ENCODE measurements around the gene ANAPC10.
"Not testable (repeated sequence)": the region's sequence is repeated elsewhere in the genome, so short reads cannot be mapped to it uniquely, and the experiment has no call there.

Gene ANAPC10

DNA sequence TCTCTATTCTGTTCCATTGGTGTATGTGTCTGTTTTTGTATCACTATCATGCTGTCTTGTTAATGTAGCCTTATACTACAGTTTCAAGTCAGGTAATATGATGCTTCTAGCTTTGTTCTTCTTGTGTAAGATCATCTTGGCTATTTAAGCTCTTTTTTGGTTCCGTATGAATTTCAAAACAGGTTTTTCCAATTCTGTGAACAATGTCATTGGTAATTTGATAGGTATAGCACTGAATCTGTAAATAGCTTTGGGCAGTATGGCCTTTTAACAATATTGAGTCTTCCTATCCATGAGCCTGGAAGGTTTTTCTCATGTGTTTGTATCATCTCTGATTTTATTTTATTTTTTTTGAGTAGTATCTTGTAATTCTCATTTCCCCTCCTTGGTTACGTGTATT is 94.3 kb downstream of the ANAPC10 start:
- DNase-seq (ENCODE audit: low read depth, low spot score), result no peak

DNA sequence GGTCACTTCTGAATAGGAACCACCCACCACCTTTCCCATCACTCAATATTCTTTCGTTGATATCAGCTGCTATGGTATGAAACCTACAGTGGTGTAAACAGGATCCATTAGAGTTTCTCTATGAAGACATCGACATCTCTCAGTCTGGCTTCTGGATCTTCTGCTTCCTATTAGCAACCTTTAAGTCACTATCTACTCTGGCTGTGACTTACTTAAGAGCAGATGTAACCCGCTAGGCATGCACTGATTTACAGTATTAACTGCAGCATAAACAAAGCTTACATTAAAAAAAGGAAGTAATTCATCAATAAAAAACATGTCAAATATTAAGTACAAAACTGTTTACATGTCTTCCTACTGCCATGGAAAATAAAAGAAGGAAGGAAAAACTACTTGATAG is 96.4 kb downstream of the ANAPC10 start:
- DNase-seq (ENCODE audit: low read depth, low spot score), result no peak

DNA sequence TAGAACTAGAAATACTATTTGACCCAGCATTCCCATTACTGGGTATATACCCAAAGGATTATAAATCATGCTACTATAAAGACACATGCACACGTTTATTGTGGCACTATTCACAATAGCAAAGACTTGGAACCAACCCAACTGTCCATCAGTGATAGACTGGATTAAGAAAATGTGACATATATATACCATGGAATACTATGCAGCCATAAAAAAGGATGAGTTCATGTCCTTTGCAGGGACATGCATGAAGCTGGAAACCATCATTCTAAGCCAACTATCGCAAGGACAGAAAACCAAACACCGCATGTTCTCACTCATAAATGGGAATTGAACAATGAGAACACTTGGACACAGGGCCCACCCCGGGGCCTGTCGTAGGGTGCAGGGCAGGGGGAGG is 97.3 kb downstream of the ANAPC10 start:
- DNase-seq (ENCODE audit: low read depth, low spot score), result not testable (repeated sequence)

DNA sequence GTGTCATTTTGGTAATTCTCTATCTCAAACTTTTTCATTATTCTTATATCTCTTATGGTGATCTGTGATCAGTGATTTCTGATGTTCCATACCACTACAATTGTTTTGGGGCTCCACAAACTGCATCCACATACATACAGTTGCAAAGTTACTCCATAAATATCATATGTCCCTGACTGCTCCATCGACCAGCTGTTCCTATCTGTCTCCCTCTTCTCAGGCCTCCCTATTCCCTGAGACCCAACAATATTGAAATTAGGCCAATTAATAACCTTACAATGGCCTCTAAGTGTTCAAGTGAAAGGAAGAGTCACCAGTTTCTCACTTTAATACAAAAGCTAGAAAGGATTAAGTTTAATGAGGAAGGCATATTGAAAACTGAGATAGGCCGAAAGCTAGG is 108.7 kb downstream of the ANAPC10 start:
- DNase-seq (ENCODE audit: low read depth, low spot score), result no peak

DNA sequence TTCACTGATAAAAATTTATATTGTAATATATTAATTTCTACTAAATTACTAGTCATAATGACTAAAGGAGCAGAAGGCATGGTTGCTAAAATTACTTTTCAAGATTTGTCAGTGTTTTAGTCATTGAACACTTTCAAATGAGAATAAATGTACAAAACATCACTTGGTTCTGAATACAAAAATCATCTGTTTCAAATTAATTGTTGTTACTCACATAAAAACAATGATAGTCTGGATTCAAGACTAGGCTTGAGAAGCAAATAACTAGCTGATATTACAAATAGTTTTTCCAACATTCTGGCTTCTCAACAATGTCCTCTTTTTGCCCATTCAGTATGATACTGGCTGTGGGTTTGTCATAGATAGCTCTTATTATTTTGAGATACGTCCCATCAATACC is 112.5 kb downstream of the ANAPC10 start:
- DNase-seq (ENCODE audit: low read depth, low spot score), result no peak

DNA sequence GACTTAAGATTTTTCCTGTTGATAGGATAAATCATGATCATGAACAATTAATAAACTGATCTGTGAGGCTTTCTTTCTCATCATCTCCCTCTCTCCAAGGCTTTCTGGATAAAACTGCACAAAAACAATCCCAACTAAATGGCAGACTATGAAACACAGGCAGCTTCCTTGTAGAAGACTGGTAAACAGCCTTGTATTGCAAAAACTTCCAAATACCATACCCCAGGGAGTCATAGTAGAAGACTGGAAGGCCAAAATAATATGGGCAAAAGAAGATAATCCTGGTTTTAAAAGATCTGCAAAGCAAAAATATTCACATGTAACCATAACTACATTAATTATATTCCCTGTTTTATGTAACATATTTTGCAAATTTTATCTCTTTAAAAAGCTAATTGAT is 113.0 kb downstream of the ANAPC10 start:
- DNase-seq (ENCODE audit: low read depth, low spot score), result no peak

DNA sequence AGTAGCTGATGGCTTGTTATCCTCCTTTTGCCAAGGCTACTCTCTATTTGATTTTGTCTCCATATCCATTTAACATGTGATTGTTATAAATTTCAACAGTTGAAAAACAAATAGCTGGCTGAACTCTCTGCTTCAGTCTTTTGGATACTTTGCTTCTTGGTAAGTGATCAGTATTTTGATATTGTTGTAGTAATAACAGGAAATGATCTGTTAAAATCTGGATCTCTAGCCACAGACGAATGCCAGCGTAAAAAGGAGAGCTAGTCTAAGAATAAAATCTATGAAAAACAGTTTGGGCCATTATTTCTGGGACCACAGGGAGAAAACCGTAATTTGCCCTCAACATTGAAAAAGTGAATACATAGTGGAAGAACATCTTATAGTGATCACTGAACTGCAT is 113.8 kb downstream of the ANAPC10 start:
- no peak for DNase-seq (ENCODE audit: low read depth, low spot score)

DNA sequence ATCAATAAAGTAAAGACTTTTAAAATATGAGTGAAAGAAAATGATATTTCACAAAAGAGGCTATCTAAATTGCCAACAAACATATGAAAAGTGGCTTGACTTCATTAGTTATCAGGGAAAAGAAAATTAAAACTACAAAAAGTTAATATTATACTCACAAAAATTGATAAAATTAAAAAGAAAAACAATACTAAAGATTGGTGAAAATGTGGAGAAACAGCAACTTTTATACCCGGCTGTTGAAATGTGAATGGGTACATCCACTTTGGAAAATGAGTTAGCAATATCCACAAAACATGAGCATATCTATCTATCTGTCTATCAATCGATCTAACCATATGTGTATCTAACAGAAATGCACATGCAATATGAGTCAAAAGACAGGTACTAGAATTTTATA is 122.3 kb downstream of the ANAPC10 start:
- DNase-seq (ENCODE audit: low read depth, low spot score), result no peak

DNA sequence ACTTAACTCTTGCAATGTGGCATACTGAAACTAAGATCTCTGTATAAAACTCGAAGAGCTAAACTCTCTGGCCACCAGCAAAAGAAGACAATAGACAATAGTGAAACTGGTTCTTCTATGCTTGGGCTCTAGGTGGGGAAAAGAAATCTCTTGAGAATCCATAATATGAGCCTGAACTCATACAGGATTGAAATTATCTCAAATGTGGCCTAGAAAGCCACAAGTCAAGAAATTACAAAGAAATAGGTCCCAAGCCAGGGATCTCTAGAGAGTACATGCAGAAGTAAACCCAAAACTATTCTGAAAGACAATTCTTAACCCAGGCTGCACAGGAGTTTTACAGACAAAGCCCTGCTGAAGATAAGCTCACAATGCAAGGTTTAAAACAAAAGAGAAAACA is 127.4 kb downstream of the ANAPC10 start:
- DNase-seq (ENCODE audit: low read depth, low spot score), result no peak

DNA sequence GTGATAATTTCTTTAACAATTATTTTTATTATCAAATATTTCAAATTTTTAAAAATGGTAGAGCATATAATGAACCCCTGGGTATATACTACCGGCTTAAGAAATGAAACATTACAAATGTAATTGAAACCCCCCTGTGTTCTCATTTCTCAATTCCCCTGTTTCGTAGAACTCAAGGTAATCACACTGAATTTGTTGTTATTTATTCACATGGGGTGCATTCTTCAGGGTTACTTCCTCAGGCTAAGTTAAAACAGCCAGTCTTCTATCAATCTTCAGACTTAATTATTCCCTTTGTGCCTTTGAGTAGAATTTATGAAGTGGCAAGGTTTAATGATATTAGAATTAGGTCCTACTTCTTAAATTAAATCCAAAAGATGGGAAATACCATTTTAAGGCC is 128.2 kb downstream of the ANAPC10 start:
- DNase-seq (ENCODE audit: low read depth, low spot score), result no peak

DNA sequence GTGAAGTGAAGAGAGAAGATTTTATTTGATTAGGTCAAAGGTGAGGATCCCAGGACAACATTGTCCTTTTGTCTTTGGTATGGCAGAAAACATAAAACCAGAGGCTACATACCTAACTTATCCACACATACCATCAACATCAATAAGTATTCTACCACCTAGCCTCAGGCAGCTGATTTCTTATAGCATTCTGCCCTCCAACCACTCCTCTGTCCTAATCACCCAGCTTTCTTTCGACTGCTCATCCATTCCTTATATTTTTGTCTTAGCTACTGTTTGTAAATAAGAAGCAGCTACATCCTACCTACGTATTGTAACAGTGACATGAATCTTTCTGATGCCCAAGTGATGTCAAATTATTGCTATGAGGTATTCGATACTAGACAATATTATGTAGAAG is 129.4 kb downstream of the ANAPC10 start:
- DNase-seq (ENCODE audit: low read depth, low spot score), result no peak

DNA sequence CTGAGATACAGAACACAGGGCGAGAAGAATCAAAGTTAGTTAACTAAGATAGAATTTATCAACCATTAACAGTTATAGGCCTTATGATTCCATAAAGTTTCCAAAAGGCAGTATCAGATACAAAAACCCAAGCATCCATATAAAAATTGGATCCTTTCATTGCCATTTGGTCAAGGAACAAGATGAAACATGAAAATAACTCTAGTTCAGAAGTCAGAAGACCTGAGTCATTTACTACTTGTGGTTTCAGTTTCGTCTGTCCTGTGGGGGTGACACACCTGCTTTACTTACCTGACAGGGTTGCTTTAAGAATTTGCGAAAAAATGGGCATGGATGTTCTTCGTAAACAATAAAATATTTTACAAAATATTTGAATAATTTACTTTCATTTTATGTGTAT is 130.8 kb downstream of the ANAPC10 start:
- DNase-seq (ENCODE audit: low read depth, low spot score), result no peak

DNA sequence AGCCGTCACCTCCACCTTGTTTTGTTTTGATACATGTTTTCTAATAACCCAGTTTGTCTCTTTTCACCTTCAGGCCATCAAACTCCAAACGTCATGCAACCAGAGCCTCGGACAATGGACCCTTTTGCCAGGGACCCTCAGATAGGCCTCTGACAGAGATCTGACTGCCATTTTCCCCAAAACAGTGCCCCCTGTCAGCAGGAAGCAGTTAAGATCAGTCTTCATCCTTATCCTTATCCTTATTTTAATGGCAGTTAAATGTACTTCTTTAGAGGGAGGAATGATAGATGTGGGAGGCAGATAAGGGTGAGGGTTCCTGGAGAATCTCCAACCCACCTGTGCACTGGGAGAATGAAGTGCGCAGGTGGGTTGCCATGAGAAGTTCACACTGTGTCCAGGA is 135.7 kb downstream of the ANAPC10 start:
- no peak for DNase-seq (ENCODE audit: low read depth, low spot score)

DNA sequence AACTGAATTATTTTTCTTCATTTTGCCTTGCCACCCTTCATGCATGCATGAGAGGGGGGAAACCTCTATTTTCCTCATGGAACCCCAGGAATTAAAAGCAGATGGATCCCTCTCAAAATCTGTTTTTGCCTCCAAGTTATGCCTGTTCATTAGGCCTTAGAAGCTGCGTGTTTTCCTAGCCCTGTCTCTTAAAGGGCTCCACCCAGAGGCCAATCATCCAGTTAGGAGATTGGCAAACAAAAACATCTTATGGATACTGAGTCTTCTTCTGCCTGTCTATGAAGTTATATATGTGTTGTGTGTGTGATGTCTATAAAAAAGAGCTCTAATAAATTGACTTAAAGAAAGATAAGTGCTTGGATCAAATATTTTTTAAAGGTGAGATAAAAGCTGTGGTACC is 142.9 kb downstream of the ANAPC10 start:
- no peak for DNase-seq (ENCODE audit: low read depth, low spot score)

DNA sequence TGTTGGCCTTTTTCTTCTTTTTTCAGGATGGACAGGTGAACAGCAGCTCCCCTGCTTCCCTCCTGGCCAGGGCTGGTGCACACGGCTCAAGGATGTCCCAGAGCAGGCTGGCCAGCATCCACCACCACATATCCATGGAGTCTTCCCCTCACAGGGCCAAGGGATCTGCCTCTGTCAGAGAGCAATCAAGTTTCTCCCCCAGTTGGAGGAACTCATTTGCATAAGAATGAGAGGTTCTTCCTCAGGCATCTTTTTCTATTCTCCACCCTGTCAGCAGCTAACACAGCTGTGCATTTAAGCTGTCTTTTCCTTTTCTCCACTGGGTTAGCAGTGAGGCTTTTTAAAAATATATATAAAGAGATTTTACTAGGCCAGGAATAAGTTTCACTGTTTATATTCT is 143.8 kb downstream of the ANAPC10 start:
- DNase-seq (ENCODE audit: low read depth, low spot score), result no peak

DNA sequence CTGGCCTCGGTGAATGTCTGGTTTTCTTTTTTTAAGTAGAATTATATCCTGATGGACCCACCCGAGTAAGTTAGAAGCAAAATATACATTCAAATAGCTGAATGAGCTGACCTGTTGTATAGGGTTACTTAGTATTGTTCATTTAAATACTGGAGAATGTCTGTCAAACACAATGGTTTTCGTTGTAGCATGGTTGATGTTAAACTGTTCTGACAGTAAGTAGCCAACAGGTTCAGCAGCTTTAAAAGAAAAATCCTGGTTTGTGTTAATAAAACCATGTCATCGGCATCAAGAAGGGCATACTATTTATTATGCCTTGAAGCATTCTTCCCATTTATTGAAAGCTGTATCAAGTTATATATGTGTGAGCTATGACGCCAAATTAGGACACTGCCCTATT is 149.6 kb downstream of the ANAPC10 start:
- DNase-seq (ENCODE audit: low read depth, low spot score), result no peak

DNA sequence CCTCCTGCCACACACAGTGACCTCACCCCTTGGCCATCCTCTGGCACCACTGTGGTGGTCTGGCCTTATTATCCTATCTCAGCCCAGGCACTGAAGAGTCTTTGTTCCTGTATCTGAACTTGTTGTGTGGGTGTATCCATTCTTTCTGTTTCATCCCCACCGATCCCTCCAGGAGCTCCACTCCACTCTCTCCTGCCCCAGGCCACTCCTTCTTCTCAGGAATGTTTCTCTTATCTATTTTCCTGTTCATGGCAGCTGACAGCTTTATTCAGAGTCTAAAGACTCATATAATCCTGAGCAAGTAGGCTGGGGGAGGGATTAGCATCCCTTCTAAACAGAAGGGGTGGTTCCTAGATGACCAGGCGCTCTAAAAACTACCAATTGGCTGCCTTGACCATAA is 150.0 kb downstream of the ANAPC10 start:
- no peak for DNase-seq (ENCODE audit: low read depth, low spot score)

Measured in smooth muscle cell of the brain vasculature (primary cell).